ENCODE measurements around the gene MAGI2. TPM values are rescaled to one million over a fixed set of nuclear protein-coding genes. Genes with fewer than 3 reads are reported as not detected.

MAGI2 gene
- total and polyA plus RNA-seq, 9 donors, result 7.1 to 20.4 (median 18.7) TPM

- H3K4me1 ChIP-seq (ENCODE audit: insufficient read depth), result no peaks in the 10 kb centered on the region
- no peak overlapping the region for H3K4me3 ChIP-seq
- no peaks in the 10 kb centered on the region for H3K9me3 ChIP-seq
- H3K27ac ChIP-seq, result no peak overlapping the region
- intact Hi-C loops (cut with DNase I), result no loop called here
- no peak for DNase-seq
- H3K36me3 ChIP-seq, result no peaks in the 10 kb centered on the region
- H3K27me3 ChIP-seq, result no peaks in the 10 kb centered on the region
- no peak for TF ChIP-seq CTCF (IDR thresholded peaks at IDR 0.05)
- TF ChIP-seq EP300 (IDR thresholded peaks at IDR 0.05), result no peak
- no peak for TF ChIP-seq POLR2A (IDR thresholded peaks at IDR 0.05)
- 82 to 88% (median 88%) methylated on average over 1 of the region's 1 CpG for WGBS, 3 donors
Measured at GRCh38 chr7:78828317-78828716, 625.1 kb downstream of the MAGI2 start.

DNA sequence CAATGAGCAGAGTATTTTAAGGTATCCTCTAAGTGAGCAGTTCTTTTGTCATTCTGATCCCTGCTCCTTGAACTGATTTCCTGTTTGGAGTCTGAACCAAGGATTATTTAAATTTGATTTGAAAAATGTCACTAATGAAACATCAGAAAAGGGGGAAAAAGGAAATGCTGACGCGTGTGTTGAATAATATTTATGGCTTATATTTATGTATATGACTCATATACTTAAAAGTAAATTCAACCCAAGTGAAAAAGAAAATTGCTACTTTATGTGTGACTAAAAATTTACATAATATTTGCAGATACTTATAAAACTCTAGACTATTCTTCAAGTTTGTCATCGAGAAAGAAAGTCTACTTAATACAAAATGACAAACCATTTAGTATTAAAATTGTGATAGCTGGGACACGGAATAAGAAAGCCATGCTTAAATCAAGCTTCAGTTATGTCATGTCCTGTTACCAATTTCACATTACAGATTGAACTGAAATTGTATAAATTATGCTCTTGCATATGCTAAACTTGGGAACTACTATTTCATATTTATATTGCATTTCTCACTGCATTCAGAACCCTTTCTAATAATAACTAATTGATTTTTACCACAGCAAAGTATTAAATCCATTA is 649.9 kb downstream of the MAGI2 start:
- intact Hi-C loops (cut with DNase I), result no loop called here
- WGBS, 3 donors, result 90 to 94% (median 92%) methylated on average over 4 of the region's 4 CpGs
- no peaks in the 10 kb centered on the region for H3K4me1 ChIP-seq (ENCODE audit: insufficient read depth)

DNA sequence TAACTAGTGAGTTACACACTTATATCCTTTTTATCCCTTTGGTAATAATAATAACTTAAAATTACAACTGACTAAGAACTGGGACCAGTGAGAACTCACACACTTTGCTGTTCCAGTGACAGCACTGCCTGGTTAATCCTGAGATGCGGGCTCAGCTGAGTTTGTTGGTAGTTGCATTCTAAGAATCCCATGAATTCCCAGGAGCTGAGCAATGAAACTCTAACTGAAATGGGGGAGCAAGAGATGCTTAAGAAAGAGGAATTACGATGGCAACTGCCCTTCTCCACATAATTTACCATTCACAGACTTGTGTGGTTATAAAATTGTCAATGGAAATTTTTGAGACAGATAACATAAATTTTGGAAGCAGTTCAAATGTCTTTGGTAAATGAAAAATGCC is 659.4 kb downstream of the MAGI2 start:
- intact Hi-C loops (cut with DNase I), result no loop called here
- Histone ChIP-seq H3K36me3 (no peaks in the 10 kb centered on the region), H3K4me1 (ENCODE audit: insufficient read depth) (peaks cover 3% of the 10 kb centered on the region), H3K9me3 (no peaks in the 10 kb centered on the region), H3K4me3 (no peak overlapping the region), H3K27ac (no peak overlapping the region), H3K27me3 (no peaks in the 10 kb centered on the region)
- TF ChIP-seq EP300 (IDR thresholded peaks at IDR 0.05) (no peak), CTCF (IDR thresholded peaks at IDR 0.05) (no peak)
- no peak for DNase-seq
- 47 to 50% (median 48%) methylated on average over 2 of the region's 2 CpGs for WGBS, 3 donors

More for the DNA sequence above, 649.9 kb downstream of the MAGI2 start:
- Histone ChIP-seq H3K4me3 (no peak overlapping the region), H3K36me3 (no peaks in the 10 kb centered on the region), H3K27me3 (no peaks in the 10 kb centered on the region), H3K9me3 (no peaks in the 10 kb centered on the region), H3K27ac (no peak overlapping the region)
- TF ChIP-seq EP300 (IDR thresholded peaks at IDR 0.05) (no peak), POLR2A (IDR thresholded peaks at IDR 0.05) (no peak), CTCF (IDR thresholded peaks at IDR 0.05) (no peak)
- no peak for DNase-seq

- no peaks in the 10 kb centered on the region for H3K36me3 ChIP-seq
- H3K4me3 ChIP-seq, result no peak overlapping the region
- H3K27ac ChIP-seq, result no peak overlapping the region
- peaks cover 3% of the 10 kb centered on the region for H3K4me1 ChIP-seq (ENCODE audit: insufficient read depth)
- no peak for TF ChIP-seq EP300 (IDR thresholded peaks at IDR 0.05)
- no peak for TF ChIP-seq CTCF (IDR thresholded peaks at IDR 0.05)
- TF ChIP-seq POLR2A (IDR thresholded peaks at IDR 0.05), result no peak
- WGBS, 3 donors, result 10 to 39% (median 10%) methylated on average over 3 of the region's 3 CpGs
- intact Hi-C loops (cut with DNase I), result no loop called here
- H3K27me3 ChIP-seq, result no peaks in the 10 kb centered on the region
- no peaks in the 10 kb centered on the region for H3K9me3 ChIP-seq
- DNase-seq, result no peak
Measured at GRCh38 chr7:78792624-78793023, 660.8 kb downstream of the MAGI2 start.

Measured in ovary (tissue), 9 donors.